IgD-negative memory B cell (primary cell): ENCODE measurements around the gene KCNN1. TPM values are rescaled to one million over a fixed set of nuclear protein-coding genes. Genes with fewer than 3 reads are reported as not detected.
"Not testable (repeated sequence)": the region's sequence is repeated elsewhere in the genome, so short reads cannot be mapped to it uniquely, and the experiment has no call there.

Experiments used
- H3K27ac Mint-ChIP-seq, 3 donors: one replicate each; pipeline ENCODE4 v1.8.0; 2020 to 2022; ENCODE audit warnings: mild to moderate bottlenecking in 3 of 3, mixed read lengths in 3 of 3, moderate library complexity in 1 of 3
- H3K27me3 Mint-ChIP-seq: one replicate; pipeline ENCODE4 v1.8.0; 2021; ENCODE audit warnings: mixed read lengths
- H3K36me3 Mint-ChIP-seq: one replicate; pipeline ENCODE4 v1.8.0; 2020; ENCODE audit warnings: mild to moderate bottlenecking, mixed read lengths
- H3K4me1 Mint-ChIP-seq, 3 donors: one replicate each; pipeline ENCODE4 v1.8.0; 2020 to 2022; ENCODE audit warnings: mixed read lengths in 3 of 3, mild to moderate bottlenecking in 1 of 3
- H3K4me3 Mint-ChIP-seq, 4 donors: one replicate each; pipeline ENCODE4 v1.8.0; 2020 to 2022; ENCODE audit warnings: mild to moderate bottlenecking in 4 of 4, mixed read lengths in 4 of 4, moderate library complexity in 3 of 4
- H3K9me3 Mint-ChIP-seq, 3 donors: one replicate each; pipeline ENCODE4 v1.8.0; 2020 to 2021; ENCODE audit warnings: mixed read lengths in 3 of 3, mild to moderate bottlenecking in 1 of 3
- polyA plus RNA-seq: library from polyadenylated mRNA; unstranded; fragments of 300-500 nt; fragmentation: Illumina TruSeq; gene quantifications from one replicate; pipeline ENCODE4 v1.2.3, GENCODE V29; 2021

KCNN1 gene
- not detected for polyA plus RNA-seq

DNA sequence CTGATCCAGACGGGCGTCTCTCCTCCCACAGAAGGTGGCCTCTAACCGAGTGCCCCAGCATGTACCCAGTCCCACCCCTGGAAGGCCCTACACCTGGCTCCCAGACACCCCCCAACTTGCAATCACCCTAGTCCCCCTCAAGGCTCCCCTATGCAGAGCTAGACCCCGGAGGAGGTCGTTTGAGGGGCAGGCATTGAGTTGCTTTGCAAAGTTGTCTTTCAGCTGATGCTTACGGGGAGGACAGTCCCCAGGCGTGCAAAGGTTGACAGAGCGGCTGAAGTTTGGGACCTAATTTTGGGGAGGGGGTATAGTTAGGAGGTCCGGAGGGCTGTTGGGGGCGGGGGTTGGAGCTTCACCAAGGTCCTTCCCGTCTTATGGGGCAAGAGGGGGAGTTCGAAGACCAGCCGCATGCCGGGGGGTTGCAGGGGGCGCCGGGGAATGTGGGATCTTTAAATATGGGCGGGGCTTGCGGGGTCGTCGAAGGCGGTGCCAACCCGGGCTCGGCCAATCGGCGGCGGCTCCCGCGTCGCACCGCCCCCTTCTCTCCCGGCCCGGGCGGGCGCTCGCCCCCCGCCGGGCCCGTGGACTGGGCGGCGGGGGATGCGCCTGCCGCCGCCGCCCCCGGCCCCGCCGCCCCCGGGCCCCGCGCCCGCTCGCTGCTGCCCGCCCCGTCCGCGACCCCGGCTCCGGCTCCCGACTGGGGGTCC, at the start of gene KCNN1:
TSS of gene KCNN1 (plus strand) at position 558 of the 707 bp plus-strand sequence. CDS start 6,782 bp downstream, outside the sequence.
- H3K4me1 Mint-ChIP-seq, result peaks cover 0 to 8% (median 4%) of the 10 kb centered on the region in 3 donors
- H3K36me3 Mint-ChIP-seq, result peaks cover 3% of the 10 kb centered on the region
- peaks cover 49% of the 10 kb centered on the region for H3K27me3 Mint-ChIP-seq
- no peak within 1 kb of the TSS for H3K27ac Mint-ChIP-seq
- peak within 1 kb of the TSS in 2 of 4 donors; percentile 84 to 94 for H3K4me3 Mint-ChIP-seq
- H3K9me3 Mint-ChIP-seq, result no peaks in the 10 kb centered on the region

DNA sequence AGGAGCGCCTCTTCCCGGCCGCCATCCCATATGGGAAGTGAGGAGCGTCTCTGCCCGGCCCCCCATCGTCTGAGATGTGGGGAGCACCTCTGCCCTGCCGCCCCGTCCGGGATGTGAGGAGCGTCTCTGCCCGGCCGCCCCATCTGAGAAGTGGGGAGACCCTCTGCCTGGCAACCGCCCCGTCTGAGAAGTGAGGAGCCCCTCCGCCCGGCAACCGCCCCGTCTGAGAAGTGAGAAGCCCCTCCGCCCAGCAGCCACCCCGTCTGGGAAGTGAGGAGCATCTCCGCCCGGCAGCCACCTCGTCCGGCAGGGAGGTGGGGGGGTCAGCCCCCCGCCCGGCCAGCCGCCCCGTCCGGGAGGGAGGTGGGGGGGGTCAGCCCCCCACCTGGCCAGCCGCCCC, 48.8 kb upstream of the KCNN1 start:
- not testable (repeated sequence) for H3K27me3 Mint-ChIP-seq, H3K27ac Mint-ChIP-seq, H3K4me1 Mint-ChIP-seq, H3K36me3 Mint-ChIP-seq, H3K4me3 Mint-ChIP-seq
- H3K9me3 Mint-ChIP-seq, result peaks cover 0 to 11% (median 6%) of the 10 kb centered on the region in 3 donors

DNA sequence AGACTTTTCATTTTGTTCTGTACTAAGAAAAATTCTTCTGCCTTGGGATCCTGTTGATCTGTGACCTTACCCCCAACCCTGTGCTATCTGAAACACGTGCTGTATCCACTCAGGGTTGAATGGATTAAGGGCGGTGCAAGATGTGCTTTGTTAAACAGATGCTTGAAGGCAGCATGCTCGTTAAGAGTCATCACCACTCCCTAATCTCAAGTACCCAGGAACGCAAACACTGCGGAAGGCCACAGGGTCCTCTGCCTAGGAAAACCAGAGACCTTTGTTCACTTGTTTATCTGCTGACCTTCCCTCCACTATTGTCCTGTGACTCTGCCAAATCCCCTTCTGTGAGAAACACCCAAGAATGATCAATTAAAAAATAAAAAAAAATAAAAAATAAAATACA, 47.8 kb upstream of the KCNN1 start:
- H3K27me3 Mint-ChIP-seq, H3K4me1 Mint-ChIP-seq, H3K27ac Mint-ChIP-seq, H3K36me3 Mint-ChIP-seq, H3K9me3 Mint-ChIP-seq, H3K4me3 Mint-ChIP-seq: not testable (repeated sequence)

DNA sequence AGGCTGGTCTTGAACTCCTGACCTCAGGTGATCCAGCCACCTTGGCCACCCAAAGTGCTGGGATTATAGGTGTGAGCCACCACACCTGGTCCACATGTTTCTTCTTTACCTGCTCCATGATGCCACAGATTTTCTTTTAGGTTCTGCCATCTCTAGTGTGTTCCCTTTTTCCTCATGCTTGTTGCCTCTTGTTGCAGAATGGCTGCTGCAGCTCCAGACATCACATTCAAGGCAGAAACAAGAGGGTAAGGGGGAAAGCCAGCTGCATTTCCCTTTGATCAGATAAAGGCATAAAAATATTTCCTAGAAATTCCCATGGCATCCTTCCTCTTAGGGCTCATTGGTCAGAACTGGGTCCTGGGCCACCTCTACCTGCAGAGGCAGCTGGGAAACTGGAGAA, 46.4 kb upstream of the KCNN1 start:
- Mint-ChIP-seq H3K27ac (no peak overlapping the region), H3K4me3 (no peak overlapping the region), H3K9me3 (peaks cover 0 to 4% (median 0%) of the 10 kb centered on the region in 3 donors), H3K36me3 (peaks cover 3% of the 10 kb centered on the region), H3K27me3 (peaks cover 6% of the 10 kb centered on the region), H3K4me1 (peaks cover 0 to 2% (median 0%) of the 10 kb centered on the region in 3 donors)

DNA sequence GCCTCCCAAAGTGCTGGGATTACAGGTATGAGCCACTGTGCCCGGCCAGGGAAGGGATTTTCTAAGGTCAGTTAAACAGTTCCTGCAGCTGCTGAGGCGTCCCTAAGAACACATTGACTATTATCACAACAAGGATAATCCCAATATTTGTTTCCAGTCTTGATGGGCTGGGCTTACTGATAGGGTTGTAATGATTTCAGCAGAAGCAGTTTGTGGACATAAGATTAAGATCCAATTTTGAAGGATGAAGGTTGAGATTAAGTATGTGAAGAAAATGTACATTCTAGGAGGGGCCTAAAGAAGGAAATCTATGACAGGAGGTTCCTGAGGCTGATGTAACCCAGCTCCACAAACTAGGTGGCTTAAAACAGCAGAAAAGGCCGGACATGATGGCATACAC, 44.8 kb upstream of the KCNN1 start:
- Mint-ChIP-seq H3K9me3 (peaks cover 0 to 4% (median 1%) of the 10 kb centered on the region in 3 donors), H3K4me1 (peaks cover 0 to 2% (median 0%) of the 10 kb centered on the region in 3 donors), H3K36me3 (peaks cover 3% of the 10 kb centered on the region), H3K27ac (no peak overlapping the region), H3K4me3 (no peak overlapping the region), H3K27me3 (peaks cover 7% of the 10 kb centered on the region)

DNA sequence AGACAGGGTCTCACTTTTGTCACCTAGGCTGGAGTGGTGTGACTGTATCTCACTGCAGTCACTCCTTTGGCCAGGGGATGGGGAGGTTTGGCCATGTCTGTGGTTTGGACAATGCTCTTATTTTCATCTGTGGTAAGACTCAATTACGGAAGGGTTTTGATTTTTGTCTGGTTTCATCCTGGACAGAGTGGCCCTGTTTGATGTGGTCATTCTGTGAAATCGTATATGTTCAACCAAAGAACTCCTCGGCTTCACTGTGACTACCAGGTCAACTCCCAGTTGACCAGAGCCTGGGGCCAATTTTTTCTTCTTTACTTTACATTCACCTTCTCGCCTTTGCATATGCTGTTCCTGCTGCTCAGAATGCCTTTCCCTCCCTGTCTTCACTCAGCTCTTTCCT, 40.9 kb upstream of the KCNN1 start:
- Mint-ChIP-seq H3K9me3 (peaks cover 0 to 1% (median 0%) of the 10 kb centered on the region in 3 donors), H3K4me1 (peaks cover 0 to 3% (median 2%) of the 10 kb centered on the region in 3 donors), H3K27me3 (peaks cover 7% of the 10 kb centered on the region), H3K27ac (no peak overlapping the region), H3K4me3 (no peak overlapping the region), H3K36me3 (no peaks in the 10 kb centered on the region)

DNA sequence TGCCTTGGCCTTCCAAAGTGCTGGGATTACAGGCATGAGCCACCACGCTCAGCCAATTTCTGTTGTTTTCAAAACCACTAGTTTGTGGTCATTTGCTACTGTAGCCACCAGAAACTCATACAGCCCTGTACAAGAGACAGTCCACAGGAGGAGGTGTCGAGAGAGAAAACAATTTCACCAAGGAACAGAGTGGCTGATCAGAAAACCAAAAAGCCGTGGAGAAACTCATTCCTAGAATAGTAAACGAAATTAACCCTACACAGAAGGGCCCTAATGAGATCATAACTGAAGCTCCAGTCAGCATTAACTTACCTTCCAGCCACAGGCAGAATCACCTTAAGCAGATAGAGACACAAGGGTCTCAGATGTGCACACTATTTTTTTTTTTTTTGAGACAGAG, 37.9 kb upstream of the KCNN1 start:
- Mint-ChIP-seq H3K36me3 (no peaks in the 10 kb centered on the region), H3K9me3 (peaks cover 0 to 1% (median 0%) of the 10 kb centered on the region in 3 donors), H3K27ac (peak overlapping the region in 1 of 3 donors; percentile 52), H3K4me3 (no peak overlapping the region), H3K27me3 (peaks cover 10% of the 10 kb centered on the region), H3K4me1 (peaks cover 11 to 15% (median 14%) of the 10 kb centered on the region in 3 donors)

DNA sequence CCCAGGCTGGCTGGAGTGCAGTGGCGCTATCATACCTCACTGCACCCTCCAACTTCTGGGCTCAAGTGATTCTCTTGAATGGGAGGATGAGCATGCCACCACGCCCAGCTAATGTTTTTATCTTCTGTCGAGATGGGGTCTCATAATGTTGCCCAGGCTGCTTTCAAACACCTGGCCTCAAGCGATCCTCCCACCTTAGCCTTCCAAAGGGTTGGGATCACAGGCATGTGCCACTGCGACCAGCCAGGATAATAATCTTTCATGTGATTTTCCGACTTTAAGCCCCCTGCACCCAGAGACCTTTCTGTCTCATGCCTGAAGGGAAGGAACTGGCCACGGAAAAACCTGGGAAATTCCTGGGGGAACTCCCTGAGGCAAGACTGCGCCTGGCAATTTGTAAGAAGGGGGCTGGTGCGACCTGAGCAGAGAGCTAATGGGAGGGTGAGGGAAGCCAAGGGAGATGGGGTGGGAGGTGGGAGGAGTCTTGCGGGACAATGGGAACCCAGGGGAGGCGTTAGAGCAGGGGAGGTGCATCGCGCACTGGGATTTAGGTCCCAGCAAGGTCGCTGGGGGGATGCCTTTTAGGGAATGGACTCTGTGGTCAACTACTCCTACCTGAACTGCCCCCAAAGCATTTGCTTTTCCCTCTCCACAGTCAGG, 35.2 kb upstream of the KCNN1 start:
- H3K36me3 Mint-ChIP-seq, result no peaks in the 10 kb centered on the region
- H3K9me3 Mint-ChIP-seq, result peaks cover 0 to 1% (median 0%) of the 10 kb centered on the region in 3 donors
- H3K4me3 Mint-ChIP-seq, result peak overlapping the region in 2 of 4 donors; percentile 46 to 65
- peaks cover 9% of the 10 kb centered on the region for H3K27me3 Mint-ChIP-seq
- peak overlapping the region in 1 of 3 donors; percentile 41 for H3K27ac Mint-ChIP-seq
- peaks cover 11 to 16% (median 15%) of the 10 kb centered on the region in 3 donors for H3K4me1 Mint-ChIP-seq

DNA sequence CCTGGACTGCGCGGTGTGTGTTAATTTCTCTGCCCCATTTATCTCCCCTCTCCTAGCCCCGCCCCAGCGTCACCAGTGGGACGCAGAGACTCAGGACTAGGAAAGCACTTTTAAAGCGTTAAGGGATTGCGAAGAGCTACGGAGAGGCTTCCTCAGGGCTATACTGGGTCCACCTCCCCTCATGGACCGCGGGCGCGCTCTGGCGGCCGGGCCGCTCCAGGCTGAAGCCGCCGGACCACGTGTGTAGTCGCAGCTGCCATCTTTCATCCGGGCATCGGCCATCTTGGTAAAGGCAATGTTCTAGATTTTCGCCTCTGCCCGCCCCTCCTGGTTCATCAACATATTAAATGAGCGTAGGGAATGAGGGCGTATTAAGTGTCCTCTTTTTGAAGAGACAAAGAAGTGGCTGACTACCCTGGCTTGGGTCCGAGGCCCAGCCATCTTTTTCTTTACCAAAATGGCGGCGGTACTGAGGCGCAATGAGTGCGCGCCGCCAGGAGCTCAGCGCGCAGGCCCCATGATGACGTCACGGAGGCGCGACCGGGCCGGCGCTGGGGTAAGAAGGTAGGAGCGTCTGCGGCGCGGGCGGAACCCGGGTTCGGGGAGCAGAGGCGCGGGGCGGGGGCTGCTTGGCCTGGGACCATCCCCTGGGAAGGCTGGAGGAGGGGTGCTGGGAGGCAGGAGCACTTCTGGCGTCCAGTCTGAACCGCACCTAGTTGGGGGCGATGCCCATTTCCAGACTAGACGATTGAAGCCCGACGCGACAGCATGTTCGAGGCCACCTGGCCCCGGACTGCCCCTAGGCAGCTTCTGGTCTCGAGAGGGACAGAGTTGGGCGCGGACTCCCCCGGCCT, 34.2 kb upstream of the KCNN1 start, which contains the start of gene CCDC124:
TSS of gene CCDC124 (plus strand) at position 531 of the 854 bp plus-strand sequence. CDS start 3,406 bp downstream, outside the sequence.
- no peaks in the 10 kb centered on the region for H3K36me3 Mint-ChIP-seq
- peak within 1 kb of the TSS; percentile 88 to 98 (median 92) for H3K4me3 Mint-ChIP-seq
- peaks cover 5% of the 10 kb centered on the region for H3K27me3 Mint-ChIP-seq
- H3K4me1 Mint-ChIP-seq, result peaks cover 11 to 16% (median 15%) of the 10 kb centered on the region in 3 donors
- peak within 1 kb of the TSS; percentile 94 to 98 (median 97) for H3K27ac Mint-ChIP-seq
- H3K9me3 Mint-ChIP-seq, result no peaks in the 10 kb centered on the region

DNA sequence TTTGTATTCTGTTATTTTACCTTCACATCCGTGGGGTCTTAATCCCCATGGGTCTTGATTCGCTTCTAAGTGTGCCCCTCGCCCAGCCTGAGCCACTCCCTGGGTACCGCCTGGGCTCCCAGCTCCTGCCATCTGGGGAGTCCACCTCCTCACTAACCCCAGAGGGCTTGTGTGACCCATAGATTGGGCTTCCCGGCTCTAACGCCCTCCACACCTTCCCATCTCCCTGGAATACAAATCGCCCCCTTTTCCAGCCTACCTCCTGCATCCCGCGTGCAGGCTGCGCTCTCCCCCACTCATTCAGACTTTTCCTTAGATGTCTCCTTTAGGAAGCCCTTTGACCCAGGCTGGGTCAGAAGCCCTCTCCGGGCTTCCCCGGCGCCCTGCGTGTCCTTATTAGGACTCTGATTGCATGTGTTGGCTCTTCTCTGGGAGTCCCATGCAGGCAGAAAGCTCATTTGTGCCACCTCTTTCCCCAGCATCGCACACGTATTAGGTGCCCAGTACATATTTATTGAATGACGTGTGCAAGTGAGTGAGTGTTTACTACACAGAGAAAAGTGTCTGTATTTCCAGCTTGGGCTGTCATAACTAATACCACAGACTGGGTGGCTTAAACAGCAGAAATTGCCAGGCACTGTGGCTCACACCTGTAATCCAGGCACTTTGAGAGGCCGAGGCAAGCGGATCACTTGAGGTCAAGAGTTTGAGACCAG, 33.3 kb upstream of the KCNN1 start:
- H3K27ac Mint-ChIP-seq, result peak overlapping the region; percentile 31 to 98 (median 94)
- H3K27me3 Mint-ChIP-seq, result peaks cover 5% of the 10 kb centered on the region

DNA sequence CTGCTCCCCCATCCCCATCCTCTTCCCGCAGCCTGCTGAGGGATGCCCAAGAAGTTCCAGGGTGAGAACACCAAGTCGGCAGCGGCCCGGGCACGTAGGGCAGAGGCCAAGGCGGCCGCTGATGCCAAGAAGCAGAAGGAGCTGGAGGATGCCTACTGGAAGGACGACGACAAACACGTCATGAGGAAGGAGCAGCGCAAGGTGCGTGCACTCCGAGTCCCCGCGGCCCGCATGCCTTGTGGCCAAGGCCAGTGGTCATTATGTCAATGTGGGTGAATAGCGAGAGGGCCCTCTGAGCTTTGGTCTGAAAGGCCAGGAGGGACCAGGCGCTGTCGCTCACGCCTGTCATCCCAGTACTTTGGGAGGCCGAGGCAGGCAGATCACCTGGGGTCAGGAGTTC, 30.5 kb upstream of the KCNN1 start:
- Mint-ChIP-seq H3K4me3 (no peak overlapping the region), H3K4me1 (peaks cover 11 to 15% (median 13%) of the 10 kb centered on the region in 3 donors), H3K36me3 (peaks cover 2% of the 10 kb centered on the region), H3K27ac (no peak overlapping the region), H3K27me3 (peaks cover 3% of the 10 kb centered on the region), H3K9me3 (no peaks in the 10 kb centered on the region)

More for the DNA sequence above, 33.3 kb upstream of the KCNN1 start:
- Mint-ChIP-seq H3K4me1 (peaks cover 11 to 16% (median 15%) of the 10 kb centered on the region in 3 donors), H3K9me3 (no peaks in the 10 kb centered on the region), H3K36me3 (no peaks in the 10 kb centered on the region), H3K4me3 (peak overlapping the region; percentile 88 to 98 (median 92))

DNA sequence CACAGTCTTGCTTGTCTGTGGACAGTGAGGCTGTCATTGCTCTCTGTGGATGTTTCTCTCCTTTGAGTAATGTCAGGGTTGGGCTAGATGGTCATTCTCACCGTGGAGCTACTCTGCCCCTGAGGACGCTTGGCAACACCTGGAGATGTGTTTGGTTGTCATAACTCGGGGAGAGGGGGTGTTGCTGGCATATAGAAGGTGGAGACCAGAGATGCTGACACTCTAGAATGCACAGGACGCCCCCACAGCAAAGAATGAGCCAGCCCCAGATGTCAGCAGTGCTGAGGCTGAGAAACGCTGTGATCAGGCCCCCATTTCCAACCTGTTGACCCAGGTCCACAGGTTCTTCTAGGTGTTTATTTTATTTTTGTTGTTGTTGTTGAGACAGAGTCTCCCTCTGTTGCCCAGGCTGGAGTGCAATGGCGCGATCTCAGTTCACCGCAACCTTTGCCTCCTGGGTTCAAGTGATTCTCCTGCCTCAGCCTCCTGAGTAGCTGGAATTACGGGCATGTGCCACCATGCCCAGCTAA, 29.5 kb upstream of the KCNN1 start:
- Mint-ChIP-seq H3K36me3 (peaks cover 3% of the 10 kb centered on the region), H3K27ac (no peak overlapping the region), H3K27me3 (no peaks in the 10 kb centered on the region), H3K4me3 (no peak overlapping the region), H3K9me3 (no peaks in the 10 kb centered on the region), H3K4me1 (peaks cover 9 to 12% (median 9%) of the 10 kb centered on the region in 3 donors)

DNA sequence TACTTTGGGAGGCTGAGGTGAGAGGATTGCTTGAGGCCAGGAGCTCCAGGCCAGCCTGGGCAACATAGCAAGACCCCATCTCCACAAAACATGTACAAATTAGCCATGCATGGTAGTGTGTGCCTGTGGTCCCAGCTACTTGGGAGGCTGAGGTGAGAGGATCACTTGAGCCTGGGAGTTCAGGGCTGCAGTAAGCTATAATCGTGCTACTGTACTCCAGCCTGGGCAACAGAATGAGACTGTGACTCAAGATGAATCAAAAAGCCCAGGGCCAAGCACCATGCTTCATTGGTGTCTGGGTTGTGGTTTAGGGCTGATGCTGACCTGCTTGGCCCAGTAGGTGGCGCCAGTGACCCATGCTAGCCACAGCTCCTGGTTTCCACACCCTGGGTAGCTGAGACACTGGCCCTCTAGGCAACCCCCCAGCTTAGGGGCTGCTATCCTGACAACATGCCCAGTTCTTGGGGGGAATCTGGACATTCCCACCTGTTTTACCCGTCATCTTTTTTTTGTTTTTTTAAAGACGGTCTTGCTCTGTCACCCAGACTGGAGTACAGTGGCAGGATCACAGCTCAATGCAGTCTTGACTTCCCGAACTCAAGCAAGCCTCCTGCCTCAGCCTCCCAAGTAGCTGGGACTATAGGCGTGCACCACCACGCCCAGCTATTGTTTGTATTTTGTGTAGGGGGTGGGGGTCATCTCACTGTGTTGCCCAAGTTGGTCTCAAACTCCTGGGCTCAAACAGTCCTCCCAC, 28.6 kb upstream of the KCNN1 start:
- Mint-ChIP-seq H3K4me3 (peak overlapping the region in 1 of 4 donors; percentile 67), H3K27ac (peak overlapping the region in 1 of 3 donors; percentile 69), H3K9me3 (no peaks in the 10 kb centered on the region), H3K36me3 (peaks cover 4% of the 10 kb centered on the region), H3K27me3 (no peaks in the 10 kb centered on the region), H3K4me1 (peaks cover 6 to 9% (median 7%) of the 10 kb centered on the region in 3 donors)
